Neural progenitor cell (in vitro differentiated cells): Measurements from ENCODE around the gene TIMELESS.

Experiments used
- EZH2 ChIP-seq: fragments of 200-600 bp; sonication (generic); IDR thresholded peaks from 2 replicates; pipeline ENCODE4 v1.6.1; 2017; ENCODE audit warnings: antibody characterized with exemption, mild to moderate bottlenecking, moderate library complexity
- EZH2phosphoT487 ChIP-seq: fragments of 200-600 bp; sonication (generic); IDR thresholded peaks from 2 replicates; pipeline ENCODE4 v1.6.1; 2017; ENCODE audit warnings: antibody characterized with exemption

GRCh38 chr12:56398324-56398723 is 50.9 kb downstream of the TIMELESS start:
- no peak for TF ChIP-seq EZH2
- no peak for TF ChIP-seq EZH2phosphoT487
